Measurements from ENCODE around the gene PFKFB3. TPM values are rescaled to one million over a fixed set of nuclear protein-coding genes. Genes with fewer than 3 reads are reported as not detected.

Gene PFKFB3
- total and polyA plus RNA-seq, 2 of the 13 experiments (the other 11 are each of a cell fraction or from before 2014, with no cell fraction given), result 1.2 to 13.3 TPM

GRCh38 chr10:6299234-6299633, 96.5 kb downstream of the PFKFB3 start (continued):
- TF ChIP-seq ZNF691 (CRISPR knock-in tag; IDR thresholded peaks at IDR 0.05; ENCODE audit: borderline replicate concordance, low read depth) (0 out of 2 replicates have a peak, but pooled peaks have one; percentile 53), JUND (CRISPR knock-in tag; IDR thresholded peaks at IDR 0.05) (no peak), SKI (IDR thresholded peaks at IDR 0.05; ENCODE audit: partially characterized antibody) (peak; percentile 85), MTF2 (CRISPR knock-in tag; IDR thresholded peaks at IDR 0.05; ENCODE audit: borderline replicate concordance) (no peak), DR1 (CRISPR knock-in tag; IDR thresholded peaks at IDR 0.05) (no peak), TARDBP (CRISPR knock-in tag; IDR thresholded peaks at IDR 0.05) (no peak), ZBTB7B (CRISPR knock-in tag; IDR thresholded peaks at IDR 0.05) (no peak), GZF1 (CRISPR knock-in tag; IDR thresholded peaks at IDR 0.05) (no peak), ZC3H13 (CRISPR knock-in tag; IDR thresholded peaks at IDR 0.05) (no peak), SP140L (CRISPR knock-in tag; IDR thresholded peaks at IDR 0.05; ENCODE audit: borderline replicate concordance) (no peak), LCORL (IDR thresholded peaks at IDR 0.05) (no peak), LCORL (CRISPR knock-in tag; IDR thresholded peaks at IDR 0.05) (no peak), ZNF780A (CRISPR knock-in tag; IDR thresholded peaks at IDR 0.05) (no peak), FOXK1 (CRISPR knock-in tag; IDR thresholded peaks at IDR 0.05; ENCODE audit: borderline replicate concordance, low read depth) (peak; percentile 26; the same call in 1 of the 2 replicates), CC2D1A (CRISPR knock-in tag; IDR thresholded peaks at IDR 0.05) (no peak), GMEB2 (CRISPR knock-in tag; IDR thresholded peaks at IDR 0.05; ENCODE audit: low read depth) (no peak), HNRNPH1 (optimal IDR thresholded peaks at IDR 0.05; ENCODE audit: low read depth, low read length) (no peak), MAF1 (CRISPR knock-in tag; IDR thresholded peaks at IDR 0.05; ENCODE audit: borderline replicate concordance) (no peak), PHB2 (IDR thresholded peaks at IDR 0.05; ENCODE audit: partially characterized antibody) (no peak), CBX5 (CRISPR knock-in tag; IDR thresholded peaks at IDR 0.05; ENCODE audit: borderline replicate concordance) (no peak), KDM4B (CRISPR knock-in tag; IDR thresholded peaks at IDR 0.05) (no peak), ZNF788 (CRISPR knock-in tag; IDR thresholded peaks at IDR 0.05; ENCODE audit: borderline replicate concordance) (no peak), NR2C2 (CRISPR knock-in tag; IDR thresholded peaks at IDR 0.05; ENCODE audit: borderline replicate concordance) (no peak), ZFP91 (CRISPR knock-in tag; IDR thresholded peaks at IDR 0.05; ENCODE audit: borderline replicate concordance) (no peak), KLF11 (CRISPR knock-in tag; IDR thresholded peaks at IDR 0.05) (no peak)
- TF ChIP-seq, protein P1, sequence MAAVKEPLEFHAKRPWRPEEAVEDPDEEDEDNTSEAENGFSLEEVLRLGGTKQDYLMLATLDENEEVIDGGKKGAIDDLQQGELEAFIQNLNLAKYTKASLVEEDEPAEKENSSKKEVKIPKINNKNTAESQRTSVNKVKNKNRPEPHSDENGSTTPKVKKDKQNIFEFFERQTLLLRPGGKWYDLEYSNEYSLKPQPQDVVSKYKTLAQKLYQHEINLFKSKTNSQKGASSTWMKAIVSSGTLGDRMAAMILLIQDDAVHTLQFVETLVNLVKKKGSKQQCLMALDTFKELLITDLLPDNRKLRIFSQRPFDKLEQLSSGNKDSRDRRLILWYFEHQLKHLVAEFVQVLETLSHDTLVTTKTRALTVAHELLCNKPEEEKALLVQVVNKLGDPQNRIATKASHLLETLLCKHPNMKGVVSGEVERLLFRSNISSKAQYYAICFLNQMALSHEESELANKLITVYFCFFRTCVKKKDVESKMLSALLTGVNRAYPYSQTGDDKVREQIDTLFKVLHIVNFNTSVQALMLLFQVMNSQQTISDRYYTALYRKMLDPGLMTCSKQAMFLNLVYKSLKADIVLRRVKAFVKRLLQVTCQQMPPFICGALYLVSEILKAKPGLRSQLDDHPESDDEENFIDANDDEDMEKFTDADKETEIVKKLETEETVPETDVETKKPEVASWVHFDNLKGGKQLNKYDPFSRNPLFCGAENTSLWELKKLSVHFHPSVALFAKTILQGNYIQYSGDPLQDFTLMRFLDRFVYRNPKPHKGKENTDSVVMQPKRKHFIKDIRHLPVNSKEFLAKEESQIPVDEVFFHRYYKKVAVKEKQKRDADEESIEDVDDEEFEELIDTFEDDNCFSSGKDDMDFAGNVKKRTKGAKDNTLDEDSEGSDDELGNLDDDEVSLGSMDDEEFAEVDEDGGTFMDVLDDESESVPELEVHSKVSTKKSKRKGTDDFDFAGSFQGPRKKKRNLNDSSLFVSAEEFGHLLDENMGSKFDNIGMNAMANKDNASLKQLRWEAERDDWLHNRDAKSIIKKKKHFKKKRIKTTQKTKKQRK (IDR thresholded peaks at IDR 0.05; ENCODE audit: low read length), result no peak
